ENCODE results near the gene HEATR3.
"Not testable (repeated sequence)": the region's sequence is repeated elsewhere in the genome, so short reads cannot be mapped to it uniquely, and the experiment has no call there.

HEATR3 gene

DNA sequence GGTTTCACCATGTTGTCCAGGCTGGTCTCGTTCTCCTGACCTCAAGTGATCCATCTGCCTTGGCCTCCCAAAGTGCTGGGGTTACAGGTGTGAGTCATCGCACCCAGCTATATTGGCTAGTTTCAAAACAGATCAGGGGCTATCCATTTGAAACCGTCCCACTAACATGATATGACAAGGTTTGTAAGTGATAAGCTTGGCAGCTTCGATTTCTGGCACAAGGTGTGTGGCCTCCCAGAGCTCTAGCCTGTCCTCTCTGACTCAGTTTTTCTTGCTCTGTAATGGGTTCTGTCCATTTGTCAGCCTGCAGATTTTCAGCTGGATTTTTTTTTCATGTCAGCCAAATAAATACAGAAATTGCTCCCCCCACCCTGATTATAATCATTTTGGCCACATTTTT, 55.5 kb downstream of the HEATR3 start:
- H3K27me3 ChIP-seq (ENCODE audit: insufficient read depth, low read length): no peaks in the 10 kb centered on the region
- no peak overlapping the region for H3K9ac ChIP-seq (ENCODE audit: low read depth, low read length)
- H3K27ac ChIP-seq (ENCODE audit: low read length): no peak overlapping the region
- H3K4me1 ChIP-seq (ENCODE audit: insufficient read depth, low read length): no peaks in the 10 kb centered on the region
- H3K4me3 ChIP-seq (ENCODE audit: low read length): no peak overlapping the region
- no peaks in the 10 kb centered on the region for H3K9me3 ChIP-seq (ENCODE audit: insufficient read depth, low read depth, low read length)
- H3K36me3 ChIP-seq (ENCODE audit: insufficient read depth, low read depth, low read length): no peaks in the 10 kb centered on the region

DNA sequence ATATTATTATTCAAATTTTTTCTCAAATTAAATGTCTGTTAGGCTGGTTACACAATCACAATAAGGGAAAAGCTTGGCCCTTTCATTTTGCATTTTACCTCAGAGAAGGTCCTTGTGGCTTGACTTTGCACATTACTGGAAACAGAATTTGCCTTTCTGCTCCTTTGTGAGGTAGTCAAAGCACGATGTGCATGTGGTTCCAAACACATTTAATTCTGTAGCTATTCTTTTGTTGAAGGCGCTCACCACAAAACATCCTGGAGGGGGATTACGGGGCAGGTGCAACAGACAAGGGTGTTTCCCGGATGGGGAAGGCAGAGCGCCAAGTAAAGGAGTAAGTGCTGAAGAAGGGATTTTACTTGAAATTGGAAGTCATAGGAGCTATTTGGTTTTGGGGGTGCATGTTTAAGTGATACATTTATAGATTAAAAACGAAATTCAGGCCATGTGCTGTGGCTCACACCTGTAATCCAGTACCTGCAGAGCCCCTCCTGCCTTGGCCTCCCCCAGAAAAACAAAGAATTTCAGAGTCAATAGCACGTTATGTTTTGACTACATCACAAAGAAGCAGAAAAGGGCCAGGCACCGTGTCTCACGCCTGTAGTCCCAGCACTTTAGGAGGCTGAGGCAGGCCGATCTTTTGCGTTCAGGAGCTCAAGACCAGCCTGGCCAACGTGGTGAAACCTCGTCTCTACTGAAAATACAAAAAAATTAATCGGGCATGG, 56.1 kb downstream of the HEATR3 start:
- Histone ChIP-seq H3K9ac (ENCODE audit: low read depth, low read length) (no peak overlapping the region), H3K27ac (ENCODE audit: low read length) (no peak overlapping the region), H3K9me3 (ENCODE audit: insufficient read depth, low read depth, low read length) (no peaks in the 10 kb centered on the region), H3K36me3 (ENCODE audit: insufficient read depth, low read depth, low read length) (no peaks in the 10 kb centered on the region), H3K4me1 (ENCODE audit: insufficient read depth, low read length) (no peaks in the 10 kb centered on the region), H3K4me3 (ENCODE audit: low read length) (no peak overlapping the region), H3K27me3 (ENCODE audit: insufficient read depth, low read length) (no peaks in the 10 kb centered on the region)

DNA sequence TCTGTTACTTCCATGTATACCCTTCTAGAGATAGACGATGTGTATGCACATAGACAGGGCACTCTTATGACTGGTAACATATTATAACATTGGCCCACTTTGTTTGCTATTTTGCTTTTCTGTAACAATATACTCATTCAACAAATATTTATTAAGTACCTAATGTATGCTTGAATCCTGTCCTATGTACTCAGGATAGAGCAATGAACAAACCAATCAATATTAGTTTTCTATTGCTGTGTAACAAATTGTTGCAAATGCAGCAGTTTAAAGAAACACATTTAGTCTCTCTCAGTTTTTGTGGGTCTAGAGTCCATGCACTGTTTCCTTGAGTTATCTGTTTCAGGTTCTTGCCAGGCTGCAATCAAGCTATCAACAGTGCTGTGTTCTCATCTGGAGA, 57.6 kb downstream of the HEATR3 start:
- H3K4me1 ChIP-seq (ENCODE audit: insufficient read depth, low read length): no peaks in the 10 kb centered on the region
- H3K9ac ChIP-seq (ENCODE audit: low read depth, low read length): no peak overlapping the region

DNA sequence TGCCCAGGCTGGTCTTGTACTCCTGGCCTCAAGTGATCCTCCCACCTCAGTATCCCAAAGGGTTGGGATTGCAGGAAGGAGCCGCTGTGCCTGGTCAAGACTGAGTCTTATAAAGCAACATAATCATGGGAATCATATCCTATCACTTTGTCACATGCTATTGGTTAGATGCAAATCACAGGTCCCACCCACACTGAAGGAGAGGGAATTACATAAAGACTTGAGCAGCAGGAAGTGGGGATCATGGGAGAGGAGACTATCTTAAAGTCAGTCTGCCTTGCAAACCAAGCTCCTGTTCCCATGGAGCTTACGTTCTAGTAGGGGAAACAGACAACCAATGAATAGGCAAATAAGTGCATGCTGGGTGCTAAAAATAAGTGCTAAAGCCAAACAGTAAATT, 59.0 kb downstream of the HEATR3 start:
- no peaks in the 10 kb centered on the region for H3K27me3 ChIP-seq (ENCODE audit: insufficient read depth, low read length)
- no peaks in the 10 kb centered on the region for H3K4me1 ChIP-seq (ENCODE audit: insufficient read depth, low read length)
- no peak overlapping the region for H3K4me3 ChIP-seq (ENCODE audit: low read length)
- no peak overlapping the region for H3K27ac ChIP-seq (ENCODE audit: low read length)
- H3K36me3 ChIP-seq (ENCODE audit: insufficient read depth, low read depth, low read length): no peaks in the 10 kb centered on the region
- no peaks in the 10 kb centered on the region for H3K9me3 ChIP-seq (ENCODE audit: insufficient read depth, low read depth, low read length)
- no peak overlapping the region for H3K9ac ChIP-seq (ENCODE audit: low read depth, low read length)

More for the DNA sequence above, 57.6 kb downstream of the HEATR3 start:
- Histone ChIP-seq H3K27ac (ENCODE audit: low read length) (no peak overlapping the region), H3K36me3 (ENCODE audit: insufficient read depth, low read depth, low read length) (no peaks in the 10 kb centered on the region), H3K27me3 (ENCODE audit: insufficient read depth, low read length) (no peaks in the 10 kb centered on the region), H3K4me3 (ENCODE audit: low read length) (no peak overlapping the region), H3K9me3 (ENCODE audit: insufficient read depth, low read depth, low read length) (no peaks in the 10 kb centered on the region)

DNA sequence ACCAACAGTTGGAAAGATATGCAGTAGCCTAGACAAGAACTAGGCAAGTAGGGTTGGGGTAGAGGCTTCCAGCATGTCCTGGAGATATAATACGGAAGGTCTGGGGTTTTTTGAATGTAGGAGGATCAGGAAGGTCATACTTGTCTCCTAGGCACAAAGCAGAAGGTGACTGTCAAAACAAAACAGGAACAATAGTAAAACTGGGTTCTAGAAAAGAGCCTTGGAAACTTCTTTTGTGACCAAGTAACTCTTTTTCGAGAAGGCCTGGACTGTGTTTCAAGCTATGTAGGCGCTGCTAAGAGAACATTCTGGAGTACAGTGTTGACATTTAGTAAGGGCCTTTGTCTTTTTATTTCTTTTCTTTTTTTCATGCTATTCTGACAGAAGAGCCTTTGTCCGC, 60.4 kb downstream of the HEATR3 start:
- Histone ChIP-seq H3K36me3 (ENCODE audit: insufficient read depth, low read depth, low read length) (no peaks in the 10 kb centered on the region), H3K27ac (ENCODE audit: low read length) (no peak overlapping the region), H3K9me3 (ENCODE audit: insufficient read depth, low read depth, low read length) (no peaks in the 10 kb centered on the region), H3K4me3 (ENCODE audit: low read length) (no peak overlapping the region), H3K27me3 (ENCODE audit: insufficient read depth, low read length) (no peaks in the 10 kb centered on the region), H3K9ac (ENCODE audit: low read depth, low read length) (no peak overlapping the region), H3K4me1 (ENCODE audit: insufficient read depth, low read length) (no peaks in the 10 kb centered on the region)

- H3K4me3 ChIP-seq (ENCODE audit: low read length); H3K27me3 ChIP-seq (ENCODE audit: insufficient read depth, low read length); H3K36me3 ChIP-seq (ENCODE audit: insufficient read depth, low read depth, low read length); H3K9me3 ChIP-seq (ENCODE audit: insufficient read depth, low read depth, low read length); H3K9ac ChIP-seq (ENCODE audit: low read depth, low read length); H3K27ac ChIP-seq (ENCODE audit: low read length); H3K4me1 ChIP-seq (ENCODE audit: insufficient read depth, low read length): not testable (repeated sequence)
These were observed 66.8 kb downstream of the HEATR3 start for GRCh38 chr16:50132571-50132970.

- Histone ChIP-seq H3K36me3 (ENCODE audit: insufficient read depth, low read depth, low read length) (no peaks in the 10 kb centered on the region), H3K4me3 (ENCODE audit: low read length) (no peak overlapping the region), H3K9me3 (ENCODE audit: insufficient read depth, low read depth, low read length) (no peaks in the 10 kb centered on the region), H3K4me1 (ENCODE audit: insufficient read depth, low read length) (no peaks in the 10 kb centered on the region), H3K9ac (ENCODE audit: low read depth, low read length) (no peak overlapping the region), H3K27ac (ENCODE audit: low read length) (no peak overlapping the region), H3K27me3 (ENCODE audit: insufficient read depth, low read length) (no peaks in the 10 kb centered on the region)
These were observed 67.4 kb downstream of the HEATR3 start for GRCh38 chr16:50133214-50133613.

DNA sequence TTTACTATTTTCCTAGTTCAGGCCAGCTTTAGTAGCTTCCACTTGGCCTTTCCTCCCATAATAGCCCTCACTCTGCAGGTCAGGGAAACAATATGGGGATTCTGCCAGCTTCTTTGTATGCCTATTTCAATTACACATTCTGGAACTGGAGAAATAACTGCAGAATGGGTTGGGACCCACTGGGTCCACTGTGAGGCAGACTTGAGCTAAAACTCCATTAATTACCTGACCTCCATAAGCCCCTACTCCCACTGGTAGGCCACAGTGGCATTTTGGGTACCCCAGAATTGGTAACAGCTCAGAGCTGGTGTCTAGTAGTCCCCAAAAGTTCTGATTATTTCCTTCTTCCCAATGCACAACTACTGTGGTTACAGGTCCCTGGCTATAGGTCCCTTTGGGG, 70.6 kb downstream of the HEATR3 start:
- Histone ChIP-seq H3K27me3 (ENCODE audit: insufficient read depth, low read length) (no peaks in the 10 kb centered on the region), H3K9me3 (ENCODE audit: insufficient read depth, low read depth, low read length) (no peaks in the 10 kb centered on the region), H3K36me3 (ENCODE audit: insufficient read depth, low read depth, low read length) (no peaks in the 10 kb centered on the region), H3K9ac (ENCODE audit: low read depth, low read length) (no peak overlapping the region), H3K4me3 (ENCODE audit: low read length) (no peak overlapping the region), H3K27ac (ENCODE audit: low read length) (no peak overlapping the region), H3K4me1 (ENCODE audit: insufficient read depth, low read length) (no peaks in the 10 kb centered on the region)

- Histone ChIP-seq H3K36me3 (ENCODE audit: insufficient read depth, low read depth, low read length) (no peaks in the 10 kb centered on the region), H3K27me3 (ENCODE audit: insufficient read depth, low read length) (no peaks in the 10 kb centered on the region), H3K4me1 (ENCODE audit: insufficient read depth, low read length) (no peaks in the 10 kb centered on the region), H3K27ac (ENCODE audit: low read length) (no peak overlapping the region), H3K9ac (ENCODE audit: low read depth, low read length) (no peak overlapping the region), H3K4me3 (ENCODE audit: low read length) (no peak overlapping the region), H3K9me3 (ENCODE audit: insufficient read depth, low read depth, low read length) (no peaks in the 10 kb centered on the region)
These were observed 71.5 kb downstream of the HEATR3 start for GRCh38 chr16:50137268-50137667.

DNA sequence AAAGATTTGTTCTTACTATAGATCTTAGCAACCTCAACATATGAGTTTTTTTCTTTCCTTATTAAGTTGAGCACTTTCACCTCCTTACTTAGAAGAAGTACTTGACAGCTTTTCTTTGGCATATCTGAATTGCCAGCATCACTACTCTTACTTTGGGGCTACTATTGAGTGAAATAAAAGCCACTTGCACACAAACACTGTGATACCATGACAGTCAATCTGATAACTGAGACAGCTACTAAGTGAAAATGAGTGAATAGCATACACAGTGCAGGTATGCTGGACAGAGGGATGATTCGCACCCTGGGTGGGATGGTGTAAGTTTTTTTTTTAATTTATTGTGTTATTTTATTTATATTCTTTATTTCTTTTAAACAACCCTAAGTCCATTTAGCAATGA, 73.8 kb downstream of the HEATR3 start:
- no peak overlapping the region for H3K27ac ChIP-seq (ENCODE audit: low read length)
- H3K36me3 ChIP-seq (ENCODE audit: insufficient read depth, low read depth, low read length): no peaks in the 10 kb centered on the region
- H3K9me3 ChIP-seq (ENCODE audit: insufficient read depth, low read depth, low read length): no peaks in the 10 kb centered on the region
- H3K4me3 ChIP-seq (ENCODE audit: low read length): no peak overlapping the region
- H3K27me3 ChIP-seq (ENCODE audit: insufficient read depth, low read length): no peaks in the 10 kb centered on the region
- H3K4me1 ChIP-seq (ENCODE audit: insufficient read depth, low read length): no peaks in the 10 kb centered on the region
- H3K9ac ChIP-seq (ENCODE audit: low read depth, low read length): no peak overlapping the region

DNA sequence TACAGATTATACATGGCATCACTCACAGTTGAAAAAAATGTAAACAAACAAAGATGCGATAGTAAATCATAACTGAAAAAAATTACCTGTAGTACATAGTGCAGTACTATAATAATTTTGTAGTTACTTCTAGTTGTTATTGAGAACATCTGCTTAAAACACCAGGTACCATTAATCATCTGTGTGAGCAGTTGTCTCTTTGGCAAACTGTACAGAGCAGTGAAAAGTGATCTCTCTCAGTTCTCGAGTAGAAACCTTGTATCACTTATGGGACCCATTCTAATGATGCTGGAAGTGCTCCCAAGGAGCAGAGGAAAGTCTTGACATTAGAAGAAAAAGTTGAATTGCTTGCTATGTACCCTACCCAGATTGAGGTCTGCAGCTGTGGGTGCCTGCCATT, 78.4 kb downstream of the HEATR3 start:
- no peaks in the 10 kb centered on the region for H3K4me1 ChIP-seq (ENCODE audit: insufficient read depth, low read length)
- H3K9ac ChIP-seq (ENCODE audit: low read depth, low read length): no peak overlapping the region
- no peaks in the 10 kb centered on the region for H3K27me3 ChIP-seq (ENCODE audit: insufficient read depth, low read length)
- H3K9me3 ChIP-seq (ENCODE audit: insufficient read depth, low read depth, low read length): no peaks in the 10 kb centered on the region
- H3K4me3 ChIP-seq (ENCODE audit: low read length): no peak overlapping the region
- H3K27ac ChIP-seq (ENCODE audit: low read length): no peak overlapping the region
- H3K36me3 ChIP-seq (ENCODE audit: insufficient read depth, low read depth, low read length): no peaks in the 10 kb centered on the region

GRCh38 chr16:50146479-50147435, 81.0 kb downstream of the HEATR3 start:
- H3K27ac ChIP-seq (ENCODE audit: low read length): no peak overlapping the region
- no peaks in the 10 kb centered on the region for H3K36me3 ChIP-seq (ENCODE audit: insufficient read depth, low read depth, low read length)
- no peaks in the 10 kb centered on the region; the same call in 1 of the 2 replicates for H3K27me3 ChIP-seq (ENCODE audit: insufficient read depth, low read length)
- H3K9me3 ChIP-seq (ENCODE audit: insufficient read depth, low read depth, low read length): no peaks in the 10 kb centered on the region
- H3K4me1 ChIP-seq (ENCODE audit: insufficient read depth, low read length): no peaks in the 10 kb centered on the region
- no peak overlapping the region for H3K9ac ChIP-seq (ENCODE audit: low read depth, low read length)
- no peak overlapping the region for H3K4me3 ChIP-seq (ENCODE audit: low read length)

Measured in iPS-20b (cell line).